ENCODE measurements around the gene EBF4. TPM values are rescaled to one million over a fixed set of nuclear protein-coding genes. Genes with fewer than 3 reads are reported as not detected.

Gene EBF4
- total RNA-seq, 2 donors from 2014 or later, result 6.4 to 12.1 TPM

- H3K27me3 Mint-ChIP-seq (ENCODE audit: insufficient read depth), result peaks cover 52% of the 10 kb centered on the region
- Histone ChIP-seq H3K4me1 (ENCODE audit: control insufficient read depth, insufficient read depth, low read length) (no peaks in the 10 kb centered on the region), H3K9ac (ENCODE audit: extremely low read depth, low read length, poor library complexity, severe bottlenecking) (no peak overlapping the region), H3K27me3 (ENCODE audit: control insufficient read depth, insufficient read depth, low read length, poor library complexity, severe bottlenecking) (peaks cover 47% of the 10 kb centered on the region), H3K4me3 (ENCODE audit: low read length) (no peak overlapping the region), H3K27ac (ENCODE audit: low read depth, low read length) (no peak overlapping the region), H3K9me3 (ENCODE audit: control insufficient read depth, low read length) (no peaks in the 10 kb centered on the region), H3K36me3 (ENCODE audit: control insufficient read depth, insufficient read depth, low read length) (no peaks in the 10 kb centered on the region)
- peaks cover 10% of the 10 kb centered on the region for H3K4me1 Mint-ChIP-seq
- no peaks in the 10 kb centered on the region for H3K36me3 Mint-ChIP-seq (ENCODE audit: low read depth)
- no peak for DNase-seq
- 55 to 86% methylated on average over 2 to 18 of the region's 18 CpGs for WGBS, 2 experiments (ENCODE audit: insufficient coverage in 1 of 2, insufficient read length in 1 of 2)
- TF ChIP-seq CTCF (conservative IDR thresholded peaks at IDR 0.05), result no peak
- H3K9me3 Mint-ChIP-seq, result no peaks in the 10 kb centered on the region
- H3K4me3 Mint-ChIP-seq, result no peak overlapping the region
- no peak overlapping the region for H3K27ac Mint-ChIP-seq
These were observed 63.0 kb downstream of the EBF4 start for GRCh38 chr20:2755451-2756055.

- WGBS, 2 experiments (ENCODE audit: insufficient coverage in 1 of 2, insufficient read length in 1 of 2), result 29% methylated on average over 5 of the region's 5 CpGs; no CpG with 5 or more reads in 1 of the 2 experiments
- no peaks in the 10 kb centered on the region for H3K36me3 Mint-ChIP-seq (ENCODE audit: low read depth)
These were observed 63.6 kb downstream of the EBF4 start for GRCh38 chr20:2756056-2756611.

GRCh38 chr20:2757001-2757400 lies 64.4 kb downstream of the EBF4 start:
- Histone ChIP-seq H3K9ac (ENCODE audit: extremely low read depth, low read length, poor library complexity, severe bottlenecking) (no peak overlapping the region), H3K4me3 (ENCODE audit: low read length) (no peak overlapping the region), H3K27ac (ENCODE audit: low read depth, low read length) (no peak overlapping the region), H3K36me3 (ENCODE audit: control insufficient read depth, insufficient read depth, low read length) (no peaks in the 10 kb centered on the region), H3K9me3 (ENCODE audit: control insufficient read depth, low read length) (no peaks in the 10 kb centered on the region), H3K27me3 (ENCODE audit: control insufficient read depth, insufficient read depth, low read length, poor library complexity, severe bottlenecking) (peaks cover 33% of the 10 kb centered on the region), H3K4me1 (ENCODE audit: control insufficient read depth, insufficient read depth, low read length) (no peaks in the 10 kb centered on the region)
- no peak overlapping the region for H3K4me3 Mint-ChIP-seq
- no peaks in the 10 kb centered on the region for H3K9me3 Mint-ChIP-seq
- WGBS, 2 experiments (ENCODE audit: insufficient coverage in 1 of 2, insufficient read length in 1 of 2), result 94 to 97% methylated on average over 5 of the region's 5 CpGs
- no peak overlapping the region for H3K27ac Mint-ChIP-seq
- H3K4me1 Mint-ChIP-seq, result peaks cover 5% of the 10 kb centered on the region
- no peaks in the 10 kb centered on the region for H3K36me3 Mint-ChIP-seq (ENCODE audit: low read depth)
- peaks cover 50% of the 10 kb centered on the region for H3K27me3 Mint-ChIP-seq (ENCODE audit: insufficient read depth)
- TF ChIP-seq CTCF (conservative IDR thresholded peaks at IDR 0.05), result no peak
- no peak for DNase-seq

More at GRCh38 chr20:2756056-2756611, 63.6 kb downstream of the EBF4 start:
- Mint-ChIP-seq H3K9me3 (no peaks in the 10 kb centered on the region), H3K4me1 (peaks cover 5% of the 10 kb centered on the region), H3K4me3 (no peak overlapping the region), H3K27ac (no peak overlapping the region), H3K27me3 (ENCODE audit: insufficient read depth) (peaks cover 52% of the 10 kb centered on the region)
- H3K36me3 ChIP-seq (ENCODE audit: control insufficient read depth, insufficient read depth, low read length), result no peaks in the 10 kb centered on the region
- no peaks in the 10 kb centered on the region for H3K9me3 ChIP-seq (ENCODE audit: control insufficient read depth, low read length)
- peak; percentile 90 for DNase-seq
- no peak overlapping the region for H3K27ac ChIP-seq (ENCODE audit: low read depth, low read length)
- H3K4me1 ChIP-seq (ENCODE audit: control insufficient read depth, insufficient read depth, low read length), result no peaks in the 10 kb centered on the region
- H3K9ac ChIP-seq (ENCODE audit: extremely low read depth, low read length, poor library complexity, severe bottlenecking), result no peak overlapping the region
- peaks cover 41% of the 10 kb centered on the region for H3K27me3 ChIP-seq (ENCODE audit: control insufficient read depth, insufficient read depth, low read length, poor library complexity, severe bottlenecking)
- H3K4me3 ChIP-seq (ENCODE audit: low read length), result no peak overlapping the region
- peak; percentile 87 for TF ChIP-seq CTCF (conservative IDR thresholded peaks at IDR 0.05)
